ENCODE results near the gene NUP54.

- TF ChIP-seq CTCF (conservative IDR thresholded peaks at IDR 0.05; ENCODE audit: low read depth, low read length): no peak
- no peak for TF ChIP-seq EZH2 (IDR thresholded peaks at IDR 0.05; ENCODE audit: borderline replicate concordance, low read depth, low read length, poor library complexity, severe bottlenecking)
Observed at GRCh38 chr4:76127754-76128153, 20.4 kb downstream of the NUP54 start.

Measured in A673 (cell line).